ENCODE measurements around the gene CDKN1C.

The CDKN1C gene

GRCh38 chr11:2864901-2865300 lies 20.7 kb downstream of the CDKN1C start:
- DNase-seq, result no peak
- H3K9me3 Mint-ChIP-seq, result no peaks in the 10 kb centered on the region
- H3K27ac Mint-ChIP-seq, result no peak overlapping the region
- no peaks in the 10 kb centered on the region for H3K36me3 Mint-ChIP-seq (ENCODE audit: low read depth)
- H3K4me1 Mint-ChIP-seq (ENCODE audit: low read depth), result peaks cover 9% of the 10 kb centered on the region
- peaks cover 70% of the 10 kb centered on the region for H3K27me3 Mint-ChIP-seq
- no peak overlapping the region for H3K4me3 Mint-ChIP-seq

DNA sequence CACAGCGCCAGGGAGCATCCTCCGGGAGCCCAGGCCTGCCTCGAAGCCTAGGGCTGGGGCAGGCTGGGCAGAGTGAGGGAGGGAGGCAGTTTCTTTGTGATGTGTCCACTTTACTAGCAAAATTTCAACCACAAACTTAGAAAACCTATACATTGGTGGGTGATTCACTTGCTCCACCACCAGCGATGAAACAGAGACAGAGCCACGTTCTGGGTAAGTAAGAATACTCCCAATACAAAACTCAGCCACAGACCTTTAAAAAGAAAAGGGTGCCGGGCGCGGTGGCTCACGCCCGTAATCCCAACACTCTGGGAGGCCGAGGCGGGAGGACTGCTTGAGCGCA lies 22.3 kb downstream of the CDKN1C start:
- H3K27ac Mint-ChIP-seq, result no peak overlapping the region
- no peak overlapping the region for H3K4me3 Mint-ChIP-seq
- peaks cover 63% of the 10 kb centered on the region for H3K27me3 Mint-ChIP-seq
- DNase-seq, result no peak
- H3K4me1 Mint-ChIP-seq (ENCODE audit: low read depth), result peaks cover 4% of the 10 kb centered on the region
- no peaks in the 10 kb centered on the region for H3K9me3 Mint-ChIP-seq
- H3K36me3 Mint-ChIP-seq (ENCODE audit: low read depth), result no peaks in the 10 kb centered on the region

- peaks cover 57% of the 10 kb centered on the region for H3K27me3 Mint-ChIP-seq
- no peaks in the 10 kb centered on the region for H3K36me3 Mint-ChIP-seq (ENCODE audit: low read depth)
- peaks cover 3% of the 10 kb centered on the region for H3K4me1 Mint-ChIP-seq (ENCODE audit: low read depth)
- H3K9me3 Mint-ChIP-seq, result no peaks in the 10 kb centered on the region
- no peak for DNase-seq
- H3K4me3 Mint-ChIP-seq, result no peak overlapping the region
- H3K27ac Mint-ChIP-seq, result no peak overlapping the region
Measured at GRCh38 chr11:2862395-2863275, 22.9 kb downstream of the CDKN1C start.

DNA sequence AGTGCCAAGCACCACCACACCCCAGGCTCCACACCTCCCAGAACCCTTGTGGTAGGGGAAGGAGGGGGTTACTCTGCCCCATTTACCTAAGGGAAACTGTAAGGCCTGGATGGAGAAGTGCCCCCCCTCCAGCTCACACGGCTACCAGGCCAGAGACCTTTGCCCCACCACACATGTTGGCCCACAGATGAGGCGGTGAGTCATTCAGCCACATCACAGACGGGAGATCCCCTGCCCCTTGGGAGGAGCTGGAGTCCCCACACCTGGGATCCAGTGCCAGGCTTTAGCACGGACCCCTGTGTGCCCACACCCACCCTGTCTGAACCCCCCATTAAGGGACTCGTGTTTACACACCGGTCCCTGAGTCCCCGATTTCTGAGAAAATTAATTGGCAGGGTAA lies 24.9 kb downstream of the CDKN1C start:
- no peak for DNase-seq
- H3K9me3 Mint-ChIP-seq, result no peaks in the 10 kb centered on the region
- H3K27me3 Mint-ChIP-seq, result peaks cover 40% of the 10 kb centered on the region
- H3K36me3 Mint-ChIP-seq (ENCODE audit: low read depth), result no peaks in the 10 kb centered on the region
- peaks cover 3% of the 10 kb centered on the region for H3K4me1 Mint-ChIP-seq (ENCODE audit: low read depth)
- no peak overlapping the region for H3K27ac Mint-ChIP-seq
- no peak overlapping the region for H3K4me3 Mint-ChIP-seq

DNA sequence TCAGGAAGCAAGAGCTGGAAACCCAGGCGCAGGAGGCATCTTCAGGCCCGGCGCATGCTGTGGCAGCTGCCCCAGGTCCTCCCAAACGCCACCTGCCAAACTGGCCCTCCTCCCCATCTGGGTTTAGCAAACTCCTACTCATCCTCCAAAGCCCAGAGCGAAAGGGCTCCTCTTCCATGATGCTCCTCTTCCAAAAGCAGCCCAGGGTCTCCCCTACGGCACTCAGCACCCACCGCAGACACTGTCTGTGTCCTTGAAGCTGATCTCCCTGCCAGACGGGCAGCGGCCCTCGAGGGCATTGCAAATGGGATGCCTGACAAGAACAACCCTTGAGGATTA lies 25.9 kb downstream of the CDKN1C start:
- H3K27ac Mint-ChIP-seq, result no peak overlapping the region
- no peak overlapping the region for H3K4me3 Mint-ChIP-seq
- H3K36me3 Mint-ChIP-seq (ENCODE audit: low read depth), result no peaks in the 10 kb centered on the region
- DNase-seq, result no peak
- H3K4me1 Mint-ChIP-seq (ENCODE audit: low read depth), result peaks cover 3% of the 10 kb centered on the region
- H3K9me3 Mint-ChIP-seq, result no peaks in the 10 kb centered on the region
- H3K27me3 Mint-ChIP-seq, result peaks cover 36% of the 10 kb centered on the region

DNA sequence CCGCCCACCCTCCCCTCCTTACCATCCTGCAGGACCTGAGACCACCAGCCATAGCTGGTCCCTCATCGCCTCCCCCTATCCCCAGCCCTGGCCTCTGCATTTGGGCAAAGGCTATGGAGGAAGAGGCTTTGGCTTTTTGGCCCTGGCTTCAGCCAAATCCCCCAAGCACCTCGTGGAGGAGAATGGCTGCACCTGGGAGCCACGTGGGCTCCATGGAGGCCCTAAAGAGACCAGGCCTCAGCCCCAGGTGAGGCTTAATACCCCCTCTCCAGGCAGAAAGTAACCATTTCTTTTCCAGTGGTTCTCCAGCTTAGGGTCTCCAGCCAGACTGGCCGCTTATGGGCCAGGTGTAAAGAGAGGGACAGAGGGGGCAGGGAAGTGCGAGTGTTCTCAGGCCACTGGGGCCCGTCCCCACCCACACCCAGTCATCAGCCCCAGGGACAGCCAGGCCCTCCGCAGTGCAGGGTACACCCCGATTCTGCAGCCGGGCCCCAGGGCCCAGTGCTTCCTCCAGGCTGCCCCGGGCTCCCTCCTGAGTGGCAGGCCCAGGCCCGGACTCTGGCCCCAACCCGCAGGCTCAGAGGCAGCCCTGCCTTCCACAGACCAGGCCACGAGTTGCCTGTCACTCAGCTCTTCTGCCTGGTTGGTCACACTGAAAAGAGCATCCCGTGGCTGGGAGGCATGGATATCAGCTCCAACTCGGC lies 26.4 kb downstream of the CDKN1C start:
- peaks cover 3% of the 10 kb centered on the region for H3K4me1 Mint-ChIP-seq (ENCODE audit: low read depth)

DNA sequence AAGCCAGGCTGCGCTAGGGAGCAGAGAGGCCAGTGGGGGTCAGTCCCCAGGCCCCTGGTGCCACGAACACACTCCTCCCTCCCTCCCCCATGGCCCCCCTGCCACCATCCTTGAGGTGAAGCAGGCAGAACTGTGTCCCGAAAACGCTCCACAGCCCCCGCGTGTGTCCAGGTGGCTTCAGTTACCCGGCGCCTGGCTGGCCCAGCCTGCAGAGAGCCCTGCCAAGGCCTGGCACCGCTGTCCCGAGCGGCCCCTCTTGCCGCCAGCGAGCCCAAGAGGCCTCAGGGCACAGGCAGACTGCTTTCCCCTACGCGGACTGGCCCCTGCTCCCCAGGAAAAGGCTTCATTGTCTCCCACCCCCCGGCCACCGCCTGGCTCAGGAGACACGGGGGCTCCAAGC lies 27.7 kb downstream of the CDKN1C start:
- peaks cover 21% of the 10 kb centered on the region for H3K27me3 Mint-ChIP-seq
- H3K9me3 Mint-ChIP-seq, result no peaks in the 10 kb centered on the region
- no peaks in the 10 kb centered on the region for H3K36me3 Mint-ChIP-seq (ENCODE audit: low read depth)
- peaks cover 3% of the 10 kb centered on the region for H3K4me1 Mint-ChIP-seq (ENCODE audit: low read depth)
- DNase-seq, result no peak
- no peak overlapping the region for H3K4me3 Mint-ChIP-seq
- no peak overlapping the region for H3K27ac Mint-ChIP-seq

More for the DNA sequence above, 26.4 kb downstream of the CDKN1C start:
- no peak for DNase-seq
- Mint-ChIP-seq H3K4me3 (no peak overlapping the region), H3K27ac (no peak overlapping the region), H3K9me3 (no peaks in the 10 kb centered on the region), H3K27me3 (peaks cover 30% of the 10 kb centered on the region), H3K36me3 (ENCODE audit: low read depth) (no peaks in the 10 kb centered on the region)

GRCh38 chr11:2857276-2857675 lies 28.3 kb downstream of the CDKN1C start:
- no peak overlapping the region for H3K27ac Mint-ChIP-seq
- peaks cover 21% of the 10 kb centered on the region for H3K27me3 Mint-ChIP-seq
- H3K4me1 Mint-ChIP-seq (ENCODE audit: low read depth), result peaks cover 3% of the 10 kb centered on the region
- H3K4me3 Mint-ChIP-seq, result no peak overlapping the region
- no peaks in the 10 kb centered on the region for H3K36me3 Mint-ChIP-seq (ENCODE audit: low read depth)
- DNase-seq, result no peak
- H3K9me3 Mint-ChIP-seq, result no peaks in the 10 kb centered on the region

DNA sequence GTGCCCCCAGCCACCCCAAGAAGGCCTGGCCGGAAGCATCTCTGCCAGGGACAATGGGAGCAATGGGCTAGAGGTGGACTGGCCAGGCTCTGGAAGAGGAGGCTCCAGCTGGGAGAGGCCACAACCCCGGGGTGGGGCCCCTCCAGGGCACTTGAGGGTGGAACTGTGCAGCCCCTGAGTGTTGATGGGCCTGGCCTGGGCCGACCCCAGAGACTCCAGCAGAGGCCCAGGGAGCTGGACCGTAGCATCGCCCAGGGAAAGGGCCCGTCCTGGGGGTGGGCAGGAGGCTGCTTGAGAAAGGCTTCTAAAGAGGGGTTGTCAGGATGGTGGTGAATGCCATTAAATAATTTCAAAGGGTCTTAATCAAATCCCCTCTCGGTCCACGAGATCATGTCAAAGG lies 30.4 kb downstream of the CDKN1C start:
- H3K36me3 Mint-ChIP-seq (ENCODE audit: low read depth), result no peaks in the 10 kb centered on the region
- no peak for DNase-seq
- H3K27ac Mint-ChIP-seq, result no peak overlapping the region
- H3K4me3 Mint-ChIP-seq, result no peak overlapping the region
- no peaks in the 10 kb centered on the region for H3K9me3 Mint-ChIP-seq
- H3K27me3 Mint-ChIP-seq, result peaks cover 4% of the 10 kb centered on the region
- no peaks in the 10 kb centered on the region for H3K4me1 Mint-ChIP-seq (ENCODE audit: low read depth)

DNA sequence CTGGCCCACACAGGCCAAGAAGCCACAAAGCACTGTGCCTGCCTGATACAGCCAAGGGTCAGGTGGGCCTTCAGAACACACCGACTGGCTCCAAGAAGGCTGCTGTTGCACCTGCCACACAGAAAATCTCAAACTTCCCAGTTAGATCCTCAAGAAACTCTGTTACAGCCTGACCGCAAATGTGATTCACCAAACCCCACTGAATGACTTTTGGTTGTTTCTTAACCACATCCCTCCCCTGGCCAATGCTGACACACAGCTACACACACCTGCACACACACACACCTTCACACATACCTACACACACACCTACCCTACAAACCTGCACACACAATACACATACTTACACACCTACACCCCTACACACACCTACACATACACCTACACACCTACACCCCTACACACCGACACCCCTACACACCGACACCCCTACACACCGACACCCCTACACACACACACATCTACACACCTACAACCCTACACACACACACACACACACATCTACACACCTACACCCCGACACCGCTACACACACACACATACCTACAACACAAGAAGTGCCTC lies 31.5 kb downstream of the CDKN1C start:
- DNase-seq, result no peak
- H3K36me3 Mint-ChIP-seq (ENCODE audit: low read depth), result no peaks in the 10 kb centered on the region
- no peaks in the 10 kb centered on the region for H3K27me3 Mint-ChIP-seq
- no peaks in the 10 kb centered on the region for H3K4me1 Mint-ChIP-seq (ENCODE audit: low read depth)
- H3K9me3 Mint-ChIP-seq, result no peaks in the 10 kb centered on the region
- H3K27ac Mint-ChIP-seq, result no peak overlapping the region
- H3K4me3 Mint-ChIP-seq, result no peak overlapping the region

- no peak overlapping the region for H3K4me3 Mint-ChIP-seq
- H3K4me1 Mint-ChIP-seq (ENCODE audit: low read depth), result no peaks in the 10 kb centered on the region
- H3K36me3 Mint-ChIP-seq (ENCODE audit: low read depth), result no peaks in the 10 kb centered on the region
- no peak for DNase-seq
- H3K27ac Mint-ChIP-seq, result no peak overlapping the region
- no peaks in the 10 kb centered on the region for H3K27me3 Mint-ChIP-seq
- H3K9me3 Mint-ChIP-seq, result no peaks in the 10 kb centered on the region
Measured at GRCh38 chr11:2853401-2853800, 32.2 kb downstream of the CDKN1C start.

GRCh38 chr11:2849994-2850770 lies 35.4 kb downstream of the CDKN1C start:
- no peak for DNase-seq
- H3K36me3 Mint-ChIP-seq (ENCODE audit: low read depth), result no peaks in the 10 kb centered on the region
- H3K9me3 Mint-ChIP-seq, result no peaks in the 10 kb centered on the region
- H3K4me3 Mint-ChIP-seq, result no peak overlapping the region
- H3K4me1 Mint-ChIP-seq (ENCODE audit: low read depth), result no peaks in the 10 kb centered on the region
- H3K27ac Mint-ChIP-seq, result no peak overlapping the region
- H3K27me3 Mint-ChIP-seq, result no peaks in the 10 kb centered on the region

GRCh38 chr11:2848497-2848896 lies 37.1 kb downstream of the CDKN1C start:
- Mint-ChIP-seq H3K27me3 (no peaks in the 10 kb centered on the region), H3K4me3 (no peak overlapping the region), H3K36me3 (ENCODE audit: low read depth) (no peaks in the 10 kb centered on the region), H3K4me1 (ENCODE audit: low read depth) (peaks cover 3% of the 10 kb centered on the region), H3K9me3 (no peaks in the 10 kb centered on the region), H3K27ac (no peak overlapping the region)
- DNase-seq, result no peak

DNA sequence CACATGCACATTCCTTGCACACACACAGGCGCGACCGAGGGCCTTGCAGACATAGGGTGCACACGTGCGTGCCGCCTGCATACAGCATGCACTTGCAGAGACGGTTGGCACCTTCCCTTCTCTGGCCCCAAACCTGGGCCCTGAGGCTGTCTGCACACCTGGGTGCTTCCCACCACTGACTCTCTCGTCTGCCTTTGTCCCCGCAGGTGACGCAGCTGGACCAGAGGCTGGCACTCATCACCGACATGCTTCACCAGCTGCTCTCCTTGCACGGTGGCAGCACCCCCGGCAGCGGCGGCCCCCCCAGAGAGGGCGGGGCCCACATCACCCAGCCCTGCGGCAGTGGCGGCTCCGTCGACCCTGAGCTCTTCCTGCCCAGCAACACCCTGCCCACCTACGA lies 38.0 kb downstream of the CDKN1C start:
- peaks cover 3% of the 10 kb centered on the region for H3K4me1 Mint-ChIP-seq (ENCODE audit: low read depth)
- H3K36me3 Mint-ChIP-seq (ENCODE audit: low read depth), result no peaks in the 10 kb centered on the region
- H3K9me3 Mint-ChIP-seq, result no peaks in the 10 kb centered on the region
- DNase-seq, result no peak
- no peak overlapping the region for H3K27ac Mint-ChIP-seq
- no peaks in the 10 kb centered on the region for H3K27me3 Mint-ChIP-seq
- H3K4me3 Mint-ChIP-seq, result no peak overlapping the region

Measured in activated T-cell treated with anti-CD3 and anti-CD28 coated beads, Interleukin-2, amount 50 U/mL, for 24 hours (primary cell).